ENCODE measurements around the gene KREMEN1. TPM values are rescaled to one million over a fixed set of nuclear protein-coding genes. Genes with fewer than 3 reads are reported as not detected.

The KREMEN1 gene
- polyA plus RNA-seq, 1 of the 3 experiments (the other 2 are of a cell fraction), result 10.0 TPM

DNA sequence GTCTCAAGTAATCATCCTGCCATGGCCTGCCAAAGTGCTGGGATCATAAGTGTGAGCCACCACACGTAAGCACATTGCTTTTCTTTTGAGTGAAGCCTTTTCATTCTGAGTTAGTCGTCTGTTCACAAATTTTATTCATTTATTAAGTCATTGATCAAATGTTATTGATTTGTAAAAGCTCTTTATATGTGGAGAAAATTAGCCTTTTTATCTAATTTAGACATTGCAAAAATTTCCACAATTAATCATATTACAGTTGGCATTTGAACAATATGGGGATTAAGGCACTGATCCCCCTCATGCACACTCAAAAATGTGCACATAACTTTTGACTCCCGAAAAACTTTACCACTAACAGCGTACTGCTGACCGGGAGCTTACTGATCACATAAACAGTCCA lies 125.4 kb downstream of the KREMEN1 start:
- 76% methylated on average over 5 of the region's 5 CpGs for WGBS (ENCODE audit: low lambda C conversion rate)
- Histone ChIP-seq H3K79me2 (ENCODE audit: insufficient read depth) (no peaks in the 10 kb centered on the region), H2AFZ (ENCODE audit: low read depth) (no peak overlapping the region), H3K4me2 (no peak overlapping the region), H3K27ac (ENCODE audit: low read depth in 2 of 2, low read length in 1 of 2) (no peak overlapping the region), H3K27me3 (ENCODE audit: insufficient read depth) (no peaks in the 10 kb centered on the region), H3K9me2 (no peaks in the 10 kb centered on the region), H4K20me1 (ENCODE audit: insufficient read depth) (no peaks in the 10 kb centered on the region), H3K9me3 (no peaks in the 10 kb centered on the region), H3F3A (replicated peaks; ENCODE audit: insufficient read depth) (peaks cover 4% of the 10 kb centered on the region), H3K4me1 (ENCODE audit: control insufficient read depth in 1 of 2, insufficient read depth in 2 of 2, low read depth in 1 of 2, low read length in 1 of 2) (peaks cover 0 to 9% of the 10 kb centered on the region in 2 experiments; a peak in 1 of 4 replicates), H3K36me3 (replicated peaks in 1 of 2; ENCODE audit: control insufficient read depth in 1 of 2, insufficient read depth in 2 of 2, low read length in 1 of 2) (no peaks in the 10 kb centered on the region), H3K4me3 (ENCODE audit: low read depth in 2 of 2, low read length in 1 of 2) (no peak overlapping the region), H3K9ac (no peak overlapping the region)
- ChIA-PET CTCF (interaction anchor here (0.6 to 3.8 kb wide), 4 partner anchors 14 to 47 kb away, joined by 3 to 24 read pairs (median 4); no protein-coding TSS in a partner anchor), POLR2A (interaction anchor here (0.5 kb wide), 1 partner anchor 24 kb away, joined by 3 read pairs; no protein-coding TSS in a partner anchor)
- TF ChIP-seq EZH2phosphoT487 (IDR thresholded peaks at IDR 0.05; ENCODE audit: borderline replicate concordance, low read depth) (no peak), RCOR1 (IDR thresholded peaks at IDR 0.05; ENCODE audit: low read length) (no peak), MXI1 (IDR thresholded peaks at IDR 0.05; ENCODE audit: low read depth, low read length) (no peak), ELF1 (IDR thresholded peaks at IDR 0.05) (no peak), YY1 (IDR thresholded peaks at IDR 0.05; ENCODE audit: low read depth) (no peak), MEF2A (IDR thresholded peaks at IDR 0.05; ENCODE audit: borderline replicate concordance, low read depth) (no peak), NRF1 (IDR thresholded peaks at IDR 0.05; ENCODE audit: low read depth, low read length) (no peak), SIN3A (IDR thresholded peaks at IDR 0.05; ENCODE audit: borderline replicate concordance, low read depth, low read length) (no peak), RFX5 (IDR thresholded peaks at IDR 0.05; ENCODE audit: low read length) (no peak), NFIC (IDR thresholded peaks at IDR 0.05; ENCODE audit: borderline replicate concordance) (no peak), FOXM1 (IDR thresholded peaks at IDR 0.05; ENCODE audit: low read depth) (no peak)
- TF ChIP-seq, protein P1, sequence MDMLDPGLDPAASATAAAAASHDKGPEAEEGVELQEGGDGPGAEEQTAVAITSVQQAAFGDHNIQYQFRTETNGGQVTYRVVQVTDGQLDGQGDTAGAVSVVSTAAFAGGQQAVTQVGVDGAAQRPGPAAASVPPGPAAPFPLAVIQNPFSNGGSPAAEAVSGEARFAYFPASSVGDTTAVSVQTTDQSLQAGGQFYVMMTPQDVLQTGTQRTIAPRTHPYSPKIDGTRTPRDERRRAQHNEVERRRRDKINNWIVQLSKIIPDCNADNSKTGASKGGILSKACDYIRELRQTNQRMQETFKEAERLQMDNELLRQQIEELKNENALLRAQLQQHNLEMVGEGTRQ (IDR thresholded peaks at IDR 0.05; ENCODE audit: borderline replicate concordance, low read depth, low read length), result no peak
- TF ChIP-seq, protein P2, sequence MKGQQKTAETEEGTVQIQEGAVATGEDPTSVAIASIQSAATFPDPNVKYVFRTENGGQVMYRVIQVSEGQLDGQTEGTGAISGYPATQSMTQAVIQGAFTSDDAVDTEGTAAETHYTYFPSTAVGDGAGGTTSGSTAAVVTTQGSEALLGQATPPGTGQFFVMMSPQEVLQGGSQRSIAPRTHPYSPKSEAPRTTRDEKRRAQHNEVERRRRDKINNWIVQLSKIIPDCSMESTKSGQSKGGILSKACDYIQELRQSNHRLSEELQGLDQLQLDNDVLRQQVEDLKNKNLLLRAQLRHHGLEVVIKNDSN (IDR thresholded peaks at IDR 0.05; ENCODE audit: borderline replicate concordance, low read depth), result no peak
- TF ChIP-seq, protein P3, sequence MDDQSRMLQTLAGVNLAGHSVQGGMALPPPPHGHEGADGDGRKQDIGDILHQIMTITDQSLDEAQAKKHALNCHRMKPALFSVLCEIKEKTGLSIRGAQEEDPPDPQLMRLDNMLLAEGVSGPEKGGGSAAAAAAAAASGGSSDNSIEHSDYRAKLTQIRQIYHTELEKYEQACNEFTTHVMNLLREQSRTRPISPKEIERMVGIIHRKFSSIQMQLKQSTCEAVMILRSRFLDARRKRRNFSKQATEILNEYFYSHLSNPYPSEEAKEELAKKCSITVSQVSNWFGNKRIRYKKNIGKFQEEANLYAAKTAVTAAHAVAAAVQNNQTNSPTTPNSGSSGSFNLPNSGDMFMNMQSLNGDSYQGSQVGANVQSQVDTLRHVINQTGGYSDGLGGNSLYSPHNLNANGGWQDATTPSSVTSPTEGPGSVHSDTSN (IDR thresholded peaks at IDR 0.05), result no peak
- TF ChIP-seq, protein P4, sequence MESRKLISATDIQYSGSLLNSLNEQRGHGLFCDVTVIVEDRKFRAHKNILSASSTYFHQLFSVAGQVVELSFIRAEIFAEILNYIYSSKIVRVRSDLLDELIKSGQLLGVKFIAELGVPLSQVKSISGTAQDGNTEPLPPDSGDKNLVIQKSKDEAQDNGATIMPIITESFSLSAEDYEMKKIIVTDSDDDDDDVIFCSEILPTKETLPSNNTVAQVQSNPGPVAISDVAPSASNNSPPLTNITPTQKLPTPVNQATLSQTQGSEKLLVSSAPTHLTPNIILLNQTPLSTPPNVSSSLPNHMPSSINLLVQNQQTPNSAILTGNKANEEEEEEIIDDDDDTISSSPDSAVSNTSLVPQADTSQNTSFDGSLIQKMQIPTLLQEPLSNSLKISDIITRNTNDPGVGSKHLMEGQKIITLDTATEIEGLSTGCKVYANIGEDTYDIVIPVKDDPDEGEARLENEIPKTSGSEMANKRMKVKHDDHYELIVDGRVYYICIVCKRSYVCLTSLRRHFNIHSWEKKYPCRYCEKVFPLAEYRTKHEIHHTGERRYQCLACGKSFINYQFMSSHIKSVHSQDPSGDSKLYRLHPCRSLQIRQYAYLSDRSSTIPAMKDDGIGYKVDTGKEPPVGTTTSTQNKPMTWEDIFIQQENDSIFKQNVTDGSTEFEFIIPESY (IDR thresholded peaks at IDR 0.05; ENCODE audit: borderline replicate concordance, low read depth), result no peak
- DNase-seq, result no peak
